ENCODE results near the gene KCNMA1. TPM values are rescaled to one million over a fixed set of nuclear protein-coding genes. Genes with fewer than 3 reads are reported as not detected.

KCNMA1 gene
- total RNA-seq, 2 donors from 2014 or later = 0.48 to 0.56 TPM

DNA sequence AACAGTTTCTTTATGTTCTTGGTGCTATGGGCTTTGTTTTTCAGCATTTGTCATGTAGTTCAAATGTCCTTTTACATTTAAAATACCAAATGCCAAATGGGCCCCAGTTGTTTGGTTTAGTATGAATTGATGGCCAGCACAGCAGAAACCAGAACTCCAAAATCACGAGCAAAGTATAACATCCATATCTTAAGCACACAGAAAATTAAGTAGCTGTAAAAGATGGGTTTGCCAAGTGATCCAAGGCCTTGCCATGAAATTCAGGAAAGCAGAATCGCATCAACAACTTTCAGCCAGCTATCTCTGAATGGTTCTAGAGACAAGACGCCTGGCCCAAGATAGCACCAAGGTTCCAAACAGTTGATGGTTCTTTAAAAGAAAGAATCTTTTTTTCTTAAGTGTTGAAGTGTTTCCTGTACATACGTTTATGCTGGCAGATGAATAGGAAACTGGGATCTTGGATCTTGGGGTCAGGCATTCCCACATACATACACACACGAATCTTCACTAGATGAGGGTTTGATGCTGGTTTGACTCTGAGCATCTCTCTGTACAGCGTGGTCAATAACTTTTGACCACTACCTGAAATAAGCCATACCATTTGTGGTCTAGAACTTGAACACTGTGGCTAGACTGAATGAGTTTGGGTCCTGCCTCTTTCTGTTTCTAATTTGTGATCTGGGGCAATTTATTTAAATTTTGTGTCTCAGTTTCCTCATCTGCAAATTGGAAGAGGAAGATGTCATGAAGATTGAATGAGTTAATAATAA, 711.8 kb downstream of the KCNMA1 start:
- Mint-ChIP-seq H3K36me3 (ENCODE audit: low read depth) (no peaks in the 10 kb centered on the region), H3K4me1 (no peaks in the 10 kb centered on the region), H3K27me3 (no peaks in the 10 kb centered on the region), H3K27ac (no peak overlapping the region), H3K4me3 (no peak overlapping the region), H3K9me3 (peaks cover 4% of the 10 kb centered on the region)
- no peak for ATAC-seq (replicated peaks)

DNA sequence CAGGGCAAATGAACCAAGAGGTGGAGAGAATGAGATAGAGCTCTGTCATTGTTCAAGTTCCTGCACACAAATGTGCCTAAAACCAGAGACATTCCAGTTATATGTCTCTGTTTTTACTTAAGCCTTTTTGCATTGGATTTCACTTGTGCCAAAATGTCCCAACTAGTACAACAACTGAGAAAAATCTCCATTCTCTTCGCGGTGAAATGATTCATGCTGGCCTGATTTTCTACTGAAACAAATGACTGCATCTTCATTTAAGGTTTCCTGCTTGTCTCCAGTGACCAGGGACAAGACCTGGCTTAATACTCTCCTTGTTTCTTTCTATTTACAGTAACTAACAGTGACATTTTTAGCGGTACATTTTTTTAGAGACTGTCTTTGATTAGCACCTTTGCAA, 714.9 kb downstream of the KCNMA1 start:
- H3K4me1 Mint-ChIP-seq = no peaks in the 10 kb centered on the region
- no peak overlapping the region for H3K4me3 Mint-ChIP-seq
- H3K27ac Mint-ChIP-seq = no peak overlapping the region
- no peak for ATAC-seq (replicated peaks)
- H3K9me3 Mint-ChIP-seq = no peaks in the 10 kb centered on the region
- H3K27me3 Mint-ChIP-seq = no peaks in the 10 kb centered on the region
- no peaks in the 10 kb centered on the region for H3K36me3 Mint-ChIP-seq (ENCODE audit: low read depth)

DNA sequence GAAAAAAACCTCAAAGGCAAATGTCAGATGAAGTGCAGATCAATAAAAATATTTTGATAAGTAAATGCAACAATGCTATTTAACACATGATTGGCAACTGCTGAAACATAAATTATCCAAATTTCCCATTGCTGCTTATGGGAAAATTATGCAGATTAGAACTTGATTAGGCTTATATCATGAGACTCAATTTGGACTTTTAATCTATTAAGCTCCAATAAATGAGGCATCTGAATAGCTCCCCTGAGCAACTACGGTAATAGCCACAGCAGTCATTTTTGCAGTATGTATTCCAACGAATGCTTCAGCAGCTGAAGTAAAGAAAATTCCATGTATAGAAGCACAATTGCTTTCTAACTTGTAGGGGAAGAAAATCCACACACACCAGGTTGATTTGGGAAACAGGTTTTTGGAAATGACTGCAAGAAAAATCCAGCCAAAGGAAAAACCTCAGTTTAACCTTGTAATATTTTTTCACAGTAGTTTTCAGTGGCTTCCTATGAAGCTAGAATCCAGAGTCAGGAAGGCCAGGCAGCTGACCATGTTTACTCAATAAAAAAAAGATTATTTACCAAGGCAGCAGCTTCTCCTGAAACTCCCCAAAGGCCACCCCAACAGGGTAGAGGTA, 716.1 kb downstream of the KCNMA1 start:
- Mint-ChIP-seq H3K27ac (no peak overlapping the region), H3K36me3 (ENCODE audit: low read depth) (no peaks in the 10 kb centered on the region), H3K9me3 (no peaks in the 10 kb centered on the region), H3K4me3 (no peak overlapping the region), H3K27me3 (no peaks in the 10 kb centered on the region), H3K4me1 (no peaks in the 10 kb centered on the region)
- ATAC-seq (replicated peaks) = no peak

DNA sequence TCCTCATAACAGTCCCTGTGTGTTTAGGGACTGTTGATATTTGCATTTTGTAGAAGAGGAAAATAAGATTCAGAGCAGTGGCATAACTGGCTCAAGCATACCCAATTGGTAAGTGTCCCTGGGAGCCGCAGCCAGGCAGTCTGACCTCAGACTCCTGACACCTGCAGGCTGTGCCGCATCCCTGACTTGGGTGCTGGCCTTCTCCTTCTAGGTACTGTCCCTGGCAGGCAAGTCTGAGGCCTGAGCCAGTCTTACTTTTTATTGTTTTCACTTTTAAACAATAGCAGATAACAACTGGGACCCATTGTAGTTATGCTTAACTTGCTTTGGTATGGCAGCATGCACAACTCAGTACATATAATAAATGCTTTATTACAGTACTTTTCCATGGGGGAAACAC, 717.0 kb downstream of the KCNMA1 start:
- Mint-ChIP-seq H3K4me3 (no peak overlapping the region), H3K9me3 (no peaks in the 10 kb centered on the region), H3K4me1 (no peaks in the 10 kb centered on the region), H3K27ac (no peak overlapping the region), H3K27me3 (no peaks in the 10 kb centered on the region), H3K36me3 (ENCODE audit: low read depth) (no peaks in the 10 kb centered on the region)
- ATAC-seq (replicated peaks) = no peak

DNA sequence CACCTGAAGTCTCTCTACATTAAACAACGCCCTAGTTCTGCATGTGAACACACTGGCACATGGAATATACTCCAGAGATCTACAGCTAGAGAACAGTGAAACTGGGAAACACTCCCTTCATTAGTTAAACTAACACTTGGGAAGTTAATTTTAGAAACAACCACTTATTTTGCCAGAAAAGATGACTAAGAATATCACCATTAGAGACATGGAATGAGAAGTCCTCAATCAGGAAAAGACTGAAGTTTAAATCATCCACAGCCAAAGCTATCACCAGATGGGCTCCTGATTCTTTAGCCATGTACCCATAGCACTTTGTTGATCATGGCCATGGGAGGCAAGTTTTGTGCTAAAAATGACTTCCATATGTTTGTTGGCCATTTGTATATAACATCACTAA, 719.5 kb downstream of the KCNMA1 start:
- no peak for ATAC-seq (replicated peaks)
- H3K9me3 Mint-ChIP-seq = no peaks in the 10 kb centered on the region
- no peaks in the 10 kb centered on the region for H3K27me3 Mint-ChIP-seq
- H3K4me1 Mint-ChIP-seq = no peaks in the 10 kb centered on the region
- no peaks in the 10 kb centered on the region for H3K36me3 Mint-ChIP-seq (ENCODE audit: low read depth)
- H3K27ac Mint-ChIP-seq = no peak overlapping the region
- H3K4me3 Mint-ChIP-seq = no peak overlapping the region

DNA sequence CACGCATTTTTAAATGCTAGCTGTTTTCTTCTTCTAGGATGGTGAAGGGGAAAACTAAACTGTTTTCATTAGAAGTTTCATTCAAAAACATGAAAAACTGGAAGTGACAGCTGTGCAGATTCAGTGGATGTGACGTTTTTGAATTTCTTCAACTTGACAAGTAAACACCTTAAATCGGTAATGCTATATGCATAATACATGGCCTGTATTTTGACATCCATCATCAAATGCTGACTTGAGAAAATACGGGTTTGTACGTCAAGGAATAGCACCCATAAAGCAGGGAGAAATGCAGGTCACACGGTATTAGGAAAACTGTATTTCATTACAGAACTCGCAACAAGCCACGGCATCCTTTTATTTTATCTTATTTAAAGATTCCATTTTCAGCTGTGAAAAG, 720.5 kb downstream of the KCNMA1 start:
- Mint-ChIP-seq H3K27me3 (peaks cover 5% of the 10 kb centered on the region), H3K27ac (no peak overlapping the region), H3K4me1 (no peaks in the 10 kb centered on the region), H3K9me3 (no peaks in the 10 kb centered on the region), H3K36me3 (ENCODE audit: low read depth) (no peaks in the 10 kb centered on the region), H3K4me3 (no peak overlapping the region)
- ATAC-seq (replicated peaks) = no peak

DNA sequence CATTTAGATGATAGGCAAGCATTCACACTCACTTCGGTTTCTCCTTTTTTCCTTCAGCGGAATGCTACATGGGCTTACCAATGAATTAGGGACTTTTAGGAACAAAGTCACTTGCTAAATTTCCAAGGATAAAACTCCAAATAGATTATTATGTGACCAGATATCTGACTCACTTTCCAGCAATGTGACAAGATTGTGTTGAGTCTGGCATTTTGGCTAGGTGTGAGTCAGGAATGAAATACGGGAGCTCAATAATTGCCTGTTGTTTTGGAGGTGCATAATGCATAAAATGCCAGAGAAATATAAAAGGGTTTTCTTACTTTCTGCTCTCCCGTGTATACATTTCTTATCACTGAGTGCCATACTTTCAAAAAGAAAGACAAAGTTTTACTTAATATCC, 721.1 kb downstream of the KCNMA1 start:
- no peaks in the 10 kb centered on the region for H3K36me3 Mint-ChIP-seq (ENCODE audit: low read depth)
- H3K4me1 Mint-ChIP-seq = no peaks in the 10 kb centered on the region
- H3K27me3 Mint-ChIP-seq = peaks cover 5% of the 10 kb centered on the region
- ATAC-seq (replicated peaks) = no peak
- no peak overlapping the region for H3K4me3 Mint-ChIP-seq
- H3K27ac Mint-ChIP-seq = no peak overlapping the region
- no peaks in the 10 kb centered on the region for H3K9me3 Mint-ChIP-seq

DNA sequence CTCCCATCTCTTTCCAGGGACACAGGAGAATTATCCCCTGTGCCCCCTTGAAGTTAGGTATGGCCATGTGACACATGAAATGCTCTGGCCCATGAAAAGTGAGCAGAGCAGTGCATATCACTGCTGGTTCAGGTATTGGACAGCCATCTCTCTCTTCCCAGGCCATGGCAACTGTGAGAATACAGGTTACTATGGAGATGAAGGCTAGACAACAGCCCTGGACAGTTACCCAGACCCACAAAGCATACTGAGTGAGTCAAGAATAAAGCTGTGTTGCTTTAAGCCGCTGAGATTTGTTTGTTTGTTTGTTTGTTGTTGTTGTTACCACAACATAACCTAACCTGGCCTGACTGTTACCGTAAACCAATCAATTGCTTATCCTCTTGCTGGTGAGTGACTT, 722.3 kb downstream of the KCNMA1 start:
- H3K4me3 Mint-ChIP-seq = no peak overlapping the region
- ATAC-seq (replicated peaks) = no peak
- no peaks in the 10 kb centered on the region for H3K4me1 Mint-ChIP-seq
- H3K9me3 Mint-ChIP-seq = no peaks in the 10 kb centered on the region
- H3K27ac Mint-ChIP-seq = no peak overlapping the region
- no peaks in the 10 kb centered on the region for H3K36me3 Mint-ChIP-seq (ENCODE audit: low read depth)
- H3K27me3 Mint-ChIP-seq = peaks cover 5% of the 10 kb centered on the region

DNA sequence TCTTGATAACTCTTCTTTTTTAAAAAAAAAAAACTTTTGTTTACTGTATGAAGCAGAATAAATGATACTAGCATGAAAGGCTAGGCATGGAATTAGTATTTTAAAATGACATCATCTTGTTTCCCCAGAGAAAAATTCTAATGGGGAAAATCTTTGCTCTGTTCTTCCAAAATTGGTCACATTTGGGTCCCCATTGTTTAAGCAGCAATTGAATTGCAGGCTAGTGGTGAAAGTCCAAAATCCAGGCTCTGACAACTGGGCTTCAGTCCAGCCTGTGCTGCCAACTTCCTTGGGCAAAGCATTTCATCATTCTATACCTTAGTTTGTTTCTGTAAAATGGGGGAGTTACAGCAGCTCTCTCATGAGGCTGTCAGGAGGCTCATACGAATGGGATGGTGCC, 726.4 kb downstream of the KCNMA1 start:
- Mint-ChIP-seq H3K27ac (no peak overlapping the region), H3K27me3 (peaks cover 5% of the 10 kb centered on the region), H3K36me3 (ENCODE audit: low read depth) (no peaks in the 10 kb centered on the region), H3K4me1 (no peaks in the 10 kb centered on the region), H3K9me3 (peaks cover 9% of the 10 kb centered on the region), H3K4me3 (no peak overlapping the region)
- ATAC-seq (replicated peaks) = no peak

DNA sequence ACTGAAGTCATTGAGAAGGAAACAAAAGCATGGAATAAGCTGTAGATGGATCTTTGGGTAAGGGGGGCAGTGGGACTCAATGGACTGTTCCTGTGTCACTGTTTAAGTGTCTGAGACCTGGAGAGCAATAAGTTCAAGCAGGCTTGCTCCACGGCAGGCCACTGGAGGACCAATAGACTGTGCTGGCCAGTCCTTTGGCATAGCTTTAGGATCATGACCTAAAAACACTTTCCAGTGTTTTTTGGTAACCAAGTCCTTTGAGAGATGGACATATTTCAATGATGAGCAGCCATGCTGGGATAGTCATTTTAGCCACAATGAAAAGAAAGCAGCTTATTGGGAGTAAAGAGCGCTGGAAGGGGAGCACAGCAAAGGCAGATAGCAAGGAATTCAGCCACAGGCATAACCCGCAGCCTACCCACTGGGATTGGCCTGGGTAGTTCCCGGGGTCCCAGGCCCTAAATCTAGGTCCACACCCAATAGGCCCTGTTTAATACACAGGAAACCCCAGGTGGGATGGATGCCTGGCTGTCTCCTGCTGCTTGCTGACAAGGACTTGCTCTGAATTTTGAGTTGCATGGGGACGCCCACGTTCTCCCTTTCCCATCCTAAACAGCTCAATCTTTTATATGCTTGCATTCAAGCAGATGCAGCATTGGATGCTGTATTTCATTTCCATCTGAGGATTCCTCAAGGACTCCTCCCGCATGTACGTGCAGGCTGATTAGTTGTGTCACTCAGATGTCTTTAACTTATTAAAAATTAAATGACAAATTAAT, 727.2 kb downstream of the KCNMA1 start:
- no peaks in the 10 kb centered on the region for H3K4me1 Mint-ChIP-seq
- no peak for ATAC-seq (replicated peaks)
- peaks cover 5% of the 10 kb centered on the region for H3K27me3 Mint-ChIP-seq

DNA sequence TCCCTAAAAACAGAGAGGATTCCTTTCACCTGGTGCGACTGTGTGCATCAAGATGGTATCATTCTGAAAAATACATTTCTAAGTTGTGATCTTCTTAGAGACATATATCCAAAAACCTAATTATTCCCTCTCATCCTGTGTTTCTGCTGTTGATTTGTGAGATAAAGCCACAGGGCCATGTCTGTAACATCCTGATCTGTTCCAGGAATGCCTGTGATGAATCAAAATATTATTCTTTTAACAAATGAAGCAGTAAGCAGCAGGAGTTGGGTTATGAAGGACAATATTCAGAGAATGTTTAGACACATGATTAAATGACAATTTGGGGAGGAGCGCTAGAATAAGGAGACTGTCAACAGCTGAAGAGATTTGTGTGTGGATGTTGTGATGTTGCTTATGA, 731.4 kb downstream of the KCNMA1 start:
- no peak for ATAC-seq (replicated peaks)
- Mint-ChIP-seq H3K4me3 (no peak overlapping the region), H3K36me3 (ENCODE audit: low read depth) (no peaks in the 10 kb centered on the region), H3K27me3 (no peaks in the 10 kb centered on the region), H3K9me3 (peaks cover 9% of the 10 kb centered on the region), H3K4me1 (no peaks in the 10 kb centered on the region), H3K27ac (no peak overlapping the region)

More for the DNA sequence above, 727.2 kb downstream of the KCNMA1 start:
- Mint-ChIP-seq H3K9me3 (peaks cover 9% of the 10 kb centered on the region), H3K4me3 (no peak overlapping the region), H3K36me3 (ENCODE audit: low read depth) (no peaks in the 10 kb centered on the region), H3K27ac (no peak overlapping the region)

DNA sequence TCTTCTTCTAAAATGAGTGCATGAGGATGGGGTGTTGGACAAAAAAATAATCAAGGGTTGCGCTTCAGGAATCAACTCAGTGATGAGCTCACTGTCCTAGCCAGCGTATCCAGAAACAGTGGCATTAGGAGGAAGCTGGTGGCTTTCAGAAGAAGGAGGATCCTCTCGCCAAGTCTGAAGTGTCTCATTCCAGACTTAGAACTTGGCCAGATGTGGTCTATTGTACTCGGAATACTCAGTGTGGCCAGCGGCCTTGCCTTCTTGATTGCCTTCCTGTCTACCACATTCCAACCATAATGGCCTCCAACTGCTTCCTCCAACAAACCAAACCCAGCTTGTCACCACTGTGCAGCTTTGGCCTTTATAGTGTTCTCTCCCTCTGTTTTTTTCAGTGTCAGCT, 732.4 kb downstream of the KCNMA1 start:
- Mint-ChIP-seq H3K4me1 (no peaks in the 10 kb centered on the region), H3K27ac (no peak overlapping the region), H3K4me3 (no peak overlapping the region), H3K36me3 (ENCODE audit: low read depth) (no peaks in the 10 kb centered on the region), H3K27me3 (no peaks in the 10 kb centered on the region), H3K9me3 (peaks cover 9% of the 10 kb centered on the region)
- no peak for ATAC-seq (replicated peaks)

DNA sequence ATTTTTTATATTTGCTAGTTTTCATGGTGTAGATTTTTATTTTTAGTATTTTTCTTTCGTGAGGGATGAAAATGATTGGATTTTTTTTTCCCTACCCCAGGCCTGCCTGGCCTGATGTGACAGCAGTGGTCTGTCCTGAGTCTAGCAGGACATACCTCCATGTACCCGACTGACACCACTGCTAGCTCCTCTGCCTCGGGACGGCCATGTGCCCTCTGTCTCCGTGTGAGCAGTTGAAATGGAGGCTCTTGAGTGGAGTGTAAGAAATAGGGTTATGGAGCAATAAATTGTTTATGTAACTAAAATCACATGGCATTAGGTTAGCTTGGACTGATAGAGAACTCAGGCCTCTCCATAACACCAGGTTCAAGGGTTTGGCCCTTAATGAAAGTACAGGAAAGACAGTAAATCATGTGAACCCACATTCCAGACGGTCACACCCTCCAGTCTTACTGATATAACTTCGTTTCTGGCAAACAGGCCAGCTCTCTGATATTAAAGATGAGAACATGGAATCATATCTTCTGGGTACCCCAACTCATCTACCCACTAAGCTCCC, 734.1 kb downstream of the KCNMA1 start:
- ATAC-seq (replicated peaks) = no peak
- Mint-ChIP-seq H3K36me3 (ENCODE audit: low read depth) (no peaks in the 10 kb centered on the region), H3K27ac (no peak overlapping the region), H3K4me1 (no peaks in the 10 kb centered on the region), H3K4me3 (no peak overlapping the region), H3K9me3 (no peaks in the 10 kb centered on the region), H3K27me3 (no peaks in the 10 kb centered on the region)

DNA sequence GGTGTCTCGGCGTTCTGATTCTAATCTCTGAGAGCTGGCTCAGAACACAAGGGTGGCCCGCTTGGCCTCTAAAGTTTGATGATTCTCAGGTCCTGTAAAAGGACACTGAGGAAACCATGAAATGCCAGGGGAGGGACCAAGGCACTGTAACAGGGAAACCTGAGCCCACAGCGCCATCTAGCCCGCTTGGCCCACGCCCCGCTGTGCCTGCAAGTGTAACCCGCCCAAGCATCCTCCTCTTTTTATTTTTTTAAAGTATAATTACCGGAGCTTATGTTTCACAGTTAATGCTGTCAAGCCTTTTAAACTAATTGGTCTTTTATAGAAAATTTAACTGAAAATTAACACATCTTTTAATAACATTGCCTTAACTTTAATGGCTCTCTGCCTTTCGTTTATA, 734.7 kb downstream of the KCNMA1 start:
- Mint-ChIP-seq H3K9me3 (no peaks in the 10 kb centered on the region), H3K36me3 (ENCODE audit: low read depth) (no peaks in the 10 kb centered on the region), H3K27me3 (no peaks in the 10 kb centered on the region), H3K4me1 (no peaks in the 10 kb centered on the region), H3K27ac (no peak overlapping the region), H3K4me3 (no peak overlapping the region)
- no peak for ATAC-seq (replicated peaks)

DNA sequence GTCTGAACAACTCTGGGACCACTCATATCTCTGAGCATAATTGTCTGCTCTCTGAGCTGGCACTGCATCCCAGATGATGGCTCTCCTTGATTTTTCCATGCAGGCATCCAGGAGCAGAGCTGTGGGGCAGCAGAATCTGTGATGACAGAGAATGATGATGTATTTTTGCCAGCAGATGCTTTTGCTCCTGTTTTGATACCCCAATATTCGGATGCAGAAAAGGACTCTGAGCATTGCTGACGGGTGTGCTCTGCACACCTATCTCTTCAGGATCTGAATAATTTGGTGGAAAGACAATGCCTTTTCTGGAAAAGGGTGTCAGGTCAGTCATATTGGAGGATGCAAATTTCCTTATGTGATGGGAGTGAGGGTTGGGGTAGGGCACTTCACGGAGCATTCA, 735.9 kb downstream of the KCNMA1 start:
- no peaks in the 10 kb centered on the region for H3K27me3 Mint-ChIP-seq
- H3K36me3 Mint-ChIP-seq (ENCODE audit: low read depth) = no peaks in the 10 kb centered on the region

More for the DNA sequence above, 735.9 kb downstream of the KCNMA1 start:
- ATAC-seq (replicated peaks) = no peak
- no peak overlapping the region for H3K27ac Mint-ChIP-seq
- no peak overlapping the region for H3K4me3 Mint-ChIP-seq
- H3K4me1 Mint-ChIP-seq = no peaks in the 10 kb centered on the region
- no peaks in the 10 kb centered on the region for H3K9me3 Mint-ChIP-seq

Data from activated T-helper 17 cell treated with anti-CD3 and anti-CD28 coated beads, Interleukin-2, amount 50 U/mL, for 72 hours (primary cell).